NT2/D1 (cell line): ENCODE results near the gene PAX2.

Source experiments
- DNase-seq: peaks from one replicate; pipeline ENCODE4 v3.0.0-alpha.2; 2011; ENCODE audit warnings: low read depth, low spot score
- H3K27me3 ChIP-seq: 2 replicates; pipeline ENCODE4 v1.6.0; 2011; ENCODE audit warnings: mild to moderate bottlenecking; ENCODE audit not compliant: insufficient read length, insufficient read depth
- H3K36me3 ChIP-seq: 2 replicates; pipeline ENCODE4 v1.6.1; 2011; ENCODE audit warnings: mild to moderate bottlenecking, low read length, mixed read lengths; ENCODE audit not compliant: insufficient read depth, insufficient read length
- H3K4me1 ChIP-seq: 2 replicates; pipeline ENCODE4 v1.5.1; 2011; ENCODE audit not compliant: insufficient read depth, insufficient read length
- H3K4me3 ChIP-seq: 2 replicates; pipeline ENCODE4 v1.5.1; 2011; ENCODE audit warnings: low read depth; ENCODE audit not compliant: insufficient read length
- H3K9ac ChIP-seq: 2 replicates; pipeline ENCODE4 v1.6.0; 2011; ENCODE audit warnings: low read depth; ENCODE audit not compliant: insufficient read length
- H3K9me3 ChIP-seq: 2 replicates; pipeline ENCODE4 v1.5.1; 2011; ENCODE audit warnings: mild to moderate bottlenecking, low read length; ENCODE audit not compliant: insufficient read depth
- SUZ12 ChIP-seq: IDR thresholded peaks from 2 replicates; pipeline ENCODE4 v1.6.1; 2011; ENCODE audit not compliant: insufficient read length, insufficient read depth; ENCODE audit errors: extremely low read depth
- YY1 ChIP-seq: IDR thresholded peaks from 2 replicates; pipeline ENCODE4 v1.6.1; 2011; ENCODE audit not compliant: insufficient read length, insufficient read depth
- ZNF274 ChIP-seq: IDR thresholded peaks from 2 replicates; pipeline ENCODE4 v1.6.1; 2011; ENCODE audit warnings: mild to moderate bottlenecking, low read depth, low read length

The PAX2 gene

DNA sequence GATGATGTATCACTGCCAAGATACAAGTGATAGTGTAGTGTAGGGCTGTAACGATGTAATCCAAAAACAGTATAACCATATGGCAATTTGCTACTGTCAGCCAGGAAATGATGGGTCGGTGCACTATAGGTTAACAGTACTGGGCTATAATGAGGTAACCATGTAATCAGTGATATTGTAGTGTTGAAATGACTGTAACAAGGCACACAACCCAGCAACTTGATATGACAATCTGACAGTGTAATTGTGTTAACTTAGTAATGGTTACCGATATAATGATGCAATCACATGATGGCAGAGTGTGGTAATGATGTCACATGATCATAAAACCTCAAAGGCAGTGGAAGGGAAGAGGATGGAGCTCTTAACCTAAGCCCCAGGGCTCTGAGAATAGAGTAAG is 93.6 kb downstream of the PAX2 start:
- Histone ChIP-seq H3K4me3 (no peak overlapping the region), H3K9me3 (peaks cover 5% of the 10 kb centered on the region; the same call in 1 of the 2 replicates), H3K9ac (no peak overlapping the region), H3K36me3 (no peaks in the 10 kb centered on the region), H3K27me3 (peaks cover 33% of the 10 kb centered on the region), H3K4me1 (no peaks in the 10 kb centered on the region)
- TF ChIP-seq SUZ12 (no peak), ZNF274 (no peak), YY1 (no peak)
- no peak for DNase-seq

GRCh38 chr10:100841528-100841927 is 96.1 kb downstream of the PAX2 start:
- Histone ChIP-seq H3K9ac (no peak overlapping the region), H3K27me3 (peaks cover 19% of the 10 kb centered on the region), H3K36me3 (no peaks in the 10 kb centered on the region), H3K9me3 (peaks cover 5% of the 10 kb centered on the region; the same call in 1 of the 2 replicates), H3K4me1 (no peaks in the 10 kb centered on the region), H3K4me3 (no peak overlapping the region)
- TF ChIP-seq YY1 = no peak
- TF ChIP-seq ZNF274 = no peak
- TF ChIP-seq SUZ12 = no peak
- DNase-seq = no peak

GRCh38 chr10:100847440-100847839 is 102.1 kb downstream of the PAX2 start:
- peaks cover 11% of the 10 kb centered on the region for H3K27me3 ChIP-seq

GRCh38 chr10:100848770-100849169 is 103.4 kb downstream of the PAX2 start:
- H3K4me1 ChIP-seq = no peaks in the 10 kb centered on the region
- DNase-seq = no peak
- peaks cover 11% of the 10 kb centered on the region for H3K27me3 ChIP-seq
- no peak for TF ChIP-seq ZNF274
- TF ChIP-seq YY1 = no peak
- no peak for TF ChIP-seq SUZ12
- H3K36me3 ChIP-seq = no peaks in the 10 kb centered on the region
- H3K9ac ChIP-seq = no peak overlapping the region
- H3K4me3 ChIP-seq = no peak overlapping the region
- no peaks in the 10 kb centered on the region for H3K9me3 ChIP-seq

More at GRCh38 chr10:100847440-100847839, 102.1 kb downstream of the PAX2 start:
- no peak for DNase-seq
- no peaks in the 10 kb centered on the region for H3K4me1 ChIP-seq
- no peaks in the 10 kb centered on the region for H3K9me3 ChIP-seq
- H3K9ac ChIP-seq = no peak overlapping the region
- no peak overlapping the region for H3K4me3 ChIP-seq
- H3K36me3 ChIP-seq = no peaks in the 10 kb centered on the region
- TF ChIP-seq SUZ12 (no peak), ZNF274 (no peak), YY1 (no peak)

- no peaks in the 10 kb centered on the region for H3K36me3 ChIP-seq
- no peaks in the 10 kb centered on the region for H3K4me1 ChIP-seq
- no peaks in the 10 kb centered on the region for H3K9me3 ChIP-seq
- DNase-seq = no peak
- H3K27me3 ChIP-seq = peaks cover 9% of the 10 kb centered on the region
- no peak overlapping the region for H3K4me3 ChIP-seq
- H3K9ac ChIP-seq = no peak overlapping the region
- TF ChIP-seq ZNF274 (no peak), YY1 (no peak), SUZ12 (no peak)
Measured at GRCh38 chr10:100858261-100858660, 112.9 kb downstream of the PAX2 start.

DNA sequence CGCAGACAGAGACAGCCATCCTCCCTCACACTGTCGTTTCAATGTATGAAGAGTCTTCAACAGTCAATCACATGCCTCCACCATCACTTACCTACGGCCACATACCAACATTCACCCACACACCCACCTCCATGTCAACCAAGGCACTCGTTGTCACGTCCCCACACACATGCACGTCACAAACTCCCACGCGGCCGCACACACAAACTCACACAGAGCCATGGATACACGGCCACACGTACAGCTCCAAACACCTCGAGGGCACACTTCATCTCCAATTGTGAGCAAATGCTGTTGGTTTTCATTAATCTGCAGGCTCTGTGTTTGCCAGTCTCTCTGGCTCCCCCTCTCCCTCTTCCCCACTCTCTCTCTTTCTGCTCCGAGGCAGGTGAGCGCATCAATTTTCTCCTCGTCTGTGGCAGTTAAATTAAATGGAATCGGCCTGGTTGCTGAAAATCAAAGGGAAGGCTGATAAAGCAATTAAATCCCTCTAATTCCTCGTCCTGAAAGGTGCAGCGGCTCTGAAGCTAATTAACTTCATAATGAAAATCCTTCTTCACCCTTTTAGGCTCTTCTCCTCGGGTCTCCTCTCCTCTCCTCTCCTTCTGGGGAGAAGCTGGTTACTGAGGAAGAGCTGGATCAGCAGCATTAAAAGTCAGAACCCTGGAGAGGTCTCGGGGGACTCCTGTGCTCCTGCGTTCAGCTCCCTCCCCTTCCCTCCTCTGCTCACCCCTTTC is 113.5 kb downstream of the PAX2 start:
- Histone ChIP-seq H3K27me3 (peaks cover 11% of the 10 kb centered on the region), H3K36me3 (no peaks in the 10 kb centered on the region), H3K4me1 (no peaks in the 10 kb centered on the region), H3K4me3 (no peak overlapping the region), H3K9ac (no peak overlapping the region), H3K9me3 (no peaks in the 10 kb centered on the region)
- TF ChIP-seq SUZ12 = no peak
- TF ChIP-seq YY1 = no peak
- TF ChIP-seq ZNF274 = no peak
- no peak for DNase-seq

DNA sequence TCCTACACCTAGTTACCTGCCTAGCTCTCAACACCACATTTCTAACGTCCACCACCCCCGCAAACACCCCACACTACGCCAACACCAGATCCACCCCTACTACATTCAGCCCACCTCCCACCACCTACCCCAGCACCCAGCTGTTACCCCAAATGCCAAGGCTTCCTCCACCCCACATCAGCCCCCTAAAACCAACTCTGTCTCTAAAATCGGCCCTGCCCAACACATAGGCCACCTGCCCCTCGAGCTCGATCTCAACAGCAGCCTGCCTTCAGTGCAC is 114.0 kb downstream of the PAX2 start:
- no peak overlapping the region for H3K9ac ChIP-seq
- DNase-seq = no peak

More for the DNA sequence above, 114.0 kb downstream of the PAX2 start:
- Histone ChIP-seq H3K27me3 (peaks cover 11% of the 10 kb centered on the region), H3K4me1 (no peaks in the 10 kb centered on the region), H3K36me3 (no peaks in the 10 kb centered on the region), H3K4me3 (no peak overlapping the region), H3K9me3 (no peaks in the 10 kb centered on the region)
- TF ChIP-seq SUZ12 = no peak
- no peak for TF ChIP-seq ZNF274
- no peak for TF ChIP-seq YY1
